A673 (cell line): Measurements from ENCODE around the gene CD4.

Source experiments
- EZH2 ChIP-seq: fragments of 200-600 bp; sonication (generic); IDR thresholded peaks from 2 replicates; pipeline ENCODE4 v1.6.1; 2017; ENCODE audit warnings: borderline replicate concordance, low read depth, mild to moderate bottlenecking, mixed read lengths, antibody characterized with exemption, low read length; ENCODE audit not compliant: poor library complexity, severe bottlenecking
- TF ChIP-seq, protein P1 (sequence below): fragments of 300-800, 200-600 bp; sonication (generic); conservative IDR thresholded peaks from 2 replicates; pipeline ENCODE4 v1.5.1; 2017; ENCODE audit warnings: low read depth, mild to moderate bottlenecking, antibody characterized with exemption, low read length, moderate library complexity, mixed read lengths

DNA sequence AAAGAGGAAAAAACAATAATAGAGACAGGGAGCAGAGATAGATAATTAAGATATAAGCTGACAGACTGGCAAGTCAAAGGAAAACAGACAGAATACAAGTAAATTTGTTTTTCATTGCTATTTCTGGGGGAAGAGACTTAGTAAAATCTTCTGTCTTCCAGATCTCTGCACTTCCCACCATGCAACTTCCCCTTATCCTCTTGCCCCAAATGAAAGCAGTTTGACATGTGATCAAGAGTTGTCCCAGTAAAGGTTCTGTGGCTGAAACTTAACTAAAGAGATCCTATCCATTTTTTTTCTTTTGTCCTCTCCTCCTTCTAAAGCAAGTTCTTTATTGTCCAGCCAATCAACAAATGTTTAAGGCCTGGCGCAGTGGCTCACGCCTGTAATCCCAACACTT is 34.9 kb upstream of the CD4 start:
- TF ChIP-seq, protein P1, sequence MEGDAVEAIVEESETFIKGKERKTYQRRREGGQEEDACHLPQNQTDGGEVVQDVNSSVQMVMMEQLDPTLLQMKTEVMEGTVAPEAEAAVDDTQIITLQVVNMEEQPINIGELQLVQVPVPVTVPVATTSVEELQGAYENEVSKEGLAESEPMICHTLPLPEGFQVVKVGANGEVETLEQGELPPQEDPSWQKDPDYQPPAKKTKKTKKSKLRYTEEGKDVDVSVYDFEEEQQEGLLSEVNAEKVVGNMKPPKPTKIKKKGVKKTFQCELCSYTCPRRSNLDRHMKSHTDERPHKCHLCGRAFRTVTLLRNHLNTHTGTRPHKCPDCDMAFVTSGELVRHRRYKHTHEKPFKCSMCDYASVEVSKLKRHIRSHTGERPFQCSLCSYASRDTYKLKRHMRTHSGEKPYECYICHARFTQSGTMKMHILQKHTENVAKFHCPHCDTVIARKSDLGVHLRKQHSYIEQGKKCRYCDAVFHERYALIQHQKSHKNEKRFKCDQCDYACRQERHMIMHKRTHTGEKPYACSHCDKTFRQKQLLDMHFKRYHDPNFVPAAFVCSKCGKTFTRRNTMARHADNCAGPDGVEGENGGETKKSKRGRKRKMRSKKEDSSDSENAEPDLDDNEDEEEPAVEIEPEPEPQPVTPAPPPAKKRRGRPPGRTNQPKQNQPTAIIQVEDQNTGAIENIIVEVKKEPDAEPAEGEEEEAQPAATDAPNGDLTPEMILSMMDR, result no peak
- TF ChIP-seq EZH2, result no peak
